ENCODE measurements around the gene ABCB6.

Gene ABCB6

GRCh38 chr2:219244789-219245147, 26.0 kb upstream of the ABCB6 start:
- H3K9me3 ChIP-seq (ENCODE audit: insufficient read depth, low read length): no peaks in the 10 kb centered on the region
- no peak overlapping the region for H3K27ac ChIP-seq (ENCODE audit: low read depth, low read length)
- peak overlapping the region; percentile 79 for H3K4me3 ChIP-seq (ENCODE audit: insufficient read depth, low read length, poor library complexity, severe bottlenecking)
- H3K9me2 ChIP-seq (replicated peaks; ENCODE audit: insufficient read depth, low read length): no peaks in the 10 kb centered on the region
- H4K20me1 ChIP-seq (ENCODE audit: low read depth, low read length): no peaks in the 10 kb centered on the region
- H2AFZ ChIP-seq (ENCODE audit: low read depth, low read length, severe bottlenecking): peak overlapping the region; percentile 93
- no peaks in the 10 kb centered on the region for H3K27me3 ChIP-seq (ENCODE audit: low read length)
- H3K79me2 ChIP-seq (ENCODE audit: insufficient read depth, low read length): 0 out of 2 replicates have a peak, but pooled peaks cover under 1% of the 10 kb centered on the region
- H3F3A ChIP-seq (ENCODE audit: insufficient read depth): peaks cover 3% of the 10 kb centered on the region; the same call in 1 of the 2 replicates
- peak overlapping the region; percentile 85 for H3K9ac ChIP-seq (ENCODE audit: low read length)
- TF ChIP-seq CTCF (IDR thresholded peaks at IDR 0.05; ENCODE audit: insufficient read depth, low read length, poor library complexity, severe bottlenecking) (no peak), EZH2phosphoT487 (conservative IDR thresholded peaks at IDR 0.05; ENCODE audit: low read length) (no peak)
- peak overlapping the region; percentile 72 for H3K4me2 ChIP-seq (ENCODE audit: low read depth, low read length, poor library complexity, severe bottlenecking)
- no peaks in the 10 kb centered on the region for H3K36me3 ChIP-seq (ENCODE audit: low read length)

- TF ChIP-seq CTCF (IDR thresholded peaks at IDR 0.05; ENCODE audit: insufficient read depth, low read length, poor library complexity, severe bottlenecking) (no peak), EZH2phosphoT487 (conservative IDR thresholded peaks at IDR 0.05; ENCODE audit: low read length) (no peak)
- H3F3A ChIP-seq (ENCODE audit: insufficient read depth): peaks cover 3% of the 10 kb centered on the region; the same call in 1 of the 2 replicates
- H3K9me3 ChIP-seq (ENCODE audit: insufficient read depth, low read length): no peaks in the 10 kb centered on the region
- no peaks in the 10 kb centered on the region for H3K9me2 ChIP-seq (replicated peaks; ENCODE audit: insufficient read depth, low read length)
- H3K79me2 ChIP-seq (ENCODE audit: insufficient read depth, low read length): no peaks in the 10 kb centered on the region
- H3K4me2 ChIP-seq (ENCODE audit: low read depth, low read length, poor library complexity, severe bottlenecking): no peak overlapping the region
- H4K20me1 ChIP-seq (ENCODE audit: low read depth, low read length): no peaks in the 10 kb centered on the region
- H3K27me3 ChIP-seq (ENCODE audit: low read length): no peaks in the 10 kb centered on the region
- no peaks in the 10 kb centered on the region for H3K36me3 ChIP-seq (ENCODE audit: low read length)
- H3K9ac ChIP-seq (ENCODE audit: low read length): no peak overlapping the region
- H3K4me3 ChIP-seq (ENCODE audit: insufficient read depth, low read length, poor library complexity, severe bottlenecking): no peak overlapping the region
- H2AFZ ChIP-seq (ENCODE audit: low read depth, low read length, severe bottlenecking): no peak overlapping the region
- no peak overlapping the region for H3K27ac ChIP-seq (ENCODE audit: low read depth, low read length)
Measured at GRCh38 chr2:219243291-219243761, 24.6 kb upstream of the ABCB6 start.

GRCh38 chr2:219234331-219234730, 15.6 kb upstream of the ABCB6 start:
- no peak overlapping the region for H2AFZ ChIP-seq (ENCODE audit: low read depth, low read length, severe bottlenecking)
- TF ChIP-seq EZH2phosphoT487 (conservative IDR thresholded peaks at IDR 0.05; ENCODE audit: low read length): no peak
- TF ChIP-seq CTCF (IDR thresholded peaks at IDR 0.05; ENCODE audit: insufficient read depth, low read length, poor library complexity, severe bottlenecking): no peak
- H3K36me3 ChIP-seq (ENCODE audit: low read length): 0 out of 2 replicates have a peak, but pooled peaks cover 7% of the 10 kb centered on the region
- no peaks in the 10 kb centered on the region for H3K9me2 ChIP-seq (replicated peaks; ENCODE audit: insufficient read depth, low read length)
- no peaks in the 10 kb centered on the region for H4K20me1 ChIP-seq (ENCODE audit: low read depth, low read length)
- no peak overlapping the region for H3K4me3 ChIP-seq (ENCODE audit: insufficient read depth, low read length, poor library complexity, severe bottlenecking)
- H3K4me2 ChIP-seq (ENCODE audit: low read depth, low read length, poor library complexity, severe bottlenecking): no peak overlapping the region
- no peaks in the 10 kb centered on the region for H3F3A ChIP-seq (ENCODE audit: insufficient read depth)
- H3K9me3 ChIP-seq (ENCODE audit: insufficient read depth, low read length): no peaks in the 10 kb centered on the region
- peaks cover 15% of the 10 kb centered on the region for H3K79me2 ChIP-seq (ENCODE audit: insufficient read depth, low read length)
- H3K9ac ChIP-seq (ENCODE audit: low read length): no peak overlapping the region
- no peaks in the 10 kb centered on the region for H3K27me3 ChIP-seq (ENCODE audit: low read length)
- no peak overlapping the region for H3K27ac ChIP-seq (ENCODE audit: low read depth, low read length)
